Uterus (tissue), 4 donors: ENCODE data around the gene TSKU. TPM values are rescaled to one million over a fixed set of nuclear protein-coding genes. Genes with fewer than 3 reads are reported as not detected.
"Not testable (repeated sequence)": the region's sequence is repeated elsewhere in the genome, so short reads cannot be mapped to it uniquely, and the experiment has no call there.

Source experiments
- DNase-seq, 2 donors: peaks; one replicate each; pipeline ENCODE4 v3.0.0-alpha.2; 2019 to 2020
- H3K27ac ChIP-seq, 2 donors: fragments of 200-600 bp; sonication (generic); 1 replicate in 1 of 2; 2 replicates in 1 of 2; pipeline ENCODE4 v1.5.1; 2016 to 2018
- H3K27me3 ChIP-seq, 2 donors: fragments of 200-600 bp; sonication (generic); one replicate each; pipeline ENCODE4 v1.5.1; 2018 to 2019; ENCODE audit warnings: control low read depth in 1 of 2
- H3K36me3 ChIP-seq, 2 donors: fragments of 200-600 bp; sonication (generic); one replicate each; pipeline ENCODE4 v1.5.1; 2019; ENCODE audit warnings: control low read depth in 1 of 2
- H3K4me1 ChIP-seq, 2 donors: fragments of 200-600 bp; sonication (generic); one replicate each; pipeline ENCODE4 v1.5.1; 2018 to 2019; ENCODE audit warnings: control low read depth in 1 of 2
- H3K4me3 ChIP-seq, 2 donors: fragments of 200-600 bp; sonication (generic); 1 replicate in 1 of 2; 2 replicates in 1 of 2; pipeline ENCODE4 v1.5.1; 2018 to 2019; ENCODE audit warnings: mild to moderate bottlenecking in 1 of 2
- H3K9me3 ChIP-seq, 2 donors: fragments of 200-600 bp; sonication (generic); one replicate each; pipeline ENCODE4 v1.5.1; 2019; ENCODE audit warnings: control low read depth in 1 of 2
- POLR2A ChIP-seq, 2 donors: fragments of 450-650 bp; IDR thresholded peaks; one replicate each; pipeline ENCODE4 v1.6.1; 2016; ENCODE audit warnings: antibody characterized with exemption in 2 of 2, mild to moderate bottlenecking in 1 of 2, moderate library complexity in 1 of 2
- intact Hi-C: fragments of 100-400 bp; cut with DNase I; formaldehyde crosslinking; loops from one replicate; pipeline ENCODE4 v1.15.1; 2023; ENCODE audit warnings: low total_unique reads
- total RNA-seq, 4 donors: library from RNA; depleted of rRNA in 3 of 4; stranded (reverse); fragments of >200 nt in 3 of 4; gene quantifications; one replicate each; pipeline versions ENCODE4 v1.1.0 to v1.2.4, GENCODE V29; 2014 to 2023
- TF ChIP-seq, protein P1 (sequence below), 4 experiments: fragments of 200-600 bp in 2 of 4; fragments of 450-650 bp in 2 of 4; sonication (generic) in 2 of 4; IDR thresholded peaks; one replicate each; pipeline ENCODE4 v1.5.1; 2016 to 2019; ENCODE audit warnings: antibody characterized with exemption in 4 of 4, mild to moderate bottlenecking in 2 of 4, moderate library complexity in 1 of 4
- donor health status: DM: yes; HTN: yes; CAD: no.

TSKU gene
- total RNA-seq, 4 donors from 2014 or later, result 19.4 to 108 (median 27.4) TPM

DNA sequence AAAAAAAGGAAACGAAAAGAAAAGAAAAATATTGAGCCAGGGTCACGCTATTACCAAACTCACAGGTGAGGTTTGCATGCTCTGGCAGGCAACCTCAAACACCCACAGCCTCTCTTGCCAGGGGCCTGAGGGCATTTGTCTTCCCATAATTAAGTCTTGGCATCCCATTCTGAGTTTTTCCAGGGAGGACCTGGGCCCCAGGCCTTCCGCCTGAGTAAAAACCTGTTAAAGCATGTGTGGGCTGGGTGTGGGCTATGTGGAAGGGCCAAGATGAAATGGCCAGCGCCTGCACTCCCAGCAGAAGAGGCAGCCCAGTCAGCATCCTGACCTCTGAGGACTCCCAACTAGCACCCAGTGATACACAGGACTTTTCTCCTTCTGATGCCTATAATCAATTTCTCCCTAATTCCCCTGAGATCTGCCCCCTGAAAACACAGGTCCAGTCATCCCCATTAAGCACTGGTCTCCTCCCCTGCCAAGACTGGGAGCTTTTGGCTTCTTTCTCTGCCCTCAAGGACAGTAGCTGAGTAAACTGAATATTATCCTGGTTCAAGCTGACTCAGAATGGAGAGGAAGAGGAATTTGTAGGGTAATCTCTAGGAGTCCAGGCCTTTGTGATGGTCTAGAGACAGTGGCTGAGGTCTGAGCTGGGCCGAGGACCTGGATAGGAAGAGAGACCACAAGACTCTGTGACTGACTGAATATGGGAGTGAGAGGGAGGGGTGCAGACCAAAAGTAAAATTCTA, 42.0 kb downstream of the TSKU start:
- no peaks in the 10 kb centered on the region for H3K27me3 ChIP-seq
- H3K36me3 ChIP-seq, result no peaks in the 10 kb centered on the region
- no peak for TF ChIP-seq POLR2A (IDR thresholded peaks at IDR 0.05)
- TF ChIP-seq, protein P1, sequence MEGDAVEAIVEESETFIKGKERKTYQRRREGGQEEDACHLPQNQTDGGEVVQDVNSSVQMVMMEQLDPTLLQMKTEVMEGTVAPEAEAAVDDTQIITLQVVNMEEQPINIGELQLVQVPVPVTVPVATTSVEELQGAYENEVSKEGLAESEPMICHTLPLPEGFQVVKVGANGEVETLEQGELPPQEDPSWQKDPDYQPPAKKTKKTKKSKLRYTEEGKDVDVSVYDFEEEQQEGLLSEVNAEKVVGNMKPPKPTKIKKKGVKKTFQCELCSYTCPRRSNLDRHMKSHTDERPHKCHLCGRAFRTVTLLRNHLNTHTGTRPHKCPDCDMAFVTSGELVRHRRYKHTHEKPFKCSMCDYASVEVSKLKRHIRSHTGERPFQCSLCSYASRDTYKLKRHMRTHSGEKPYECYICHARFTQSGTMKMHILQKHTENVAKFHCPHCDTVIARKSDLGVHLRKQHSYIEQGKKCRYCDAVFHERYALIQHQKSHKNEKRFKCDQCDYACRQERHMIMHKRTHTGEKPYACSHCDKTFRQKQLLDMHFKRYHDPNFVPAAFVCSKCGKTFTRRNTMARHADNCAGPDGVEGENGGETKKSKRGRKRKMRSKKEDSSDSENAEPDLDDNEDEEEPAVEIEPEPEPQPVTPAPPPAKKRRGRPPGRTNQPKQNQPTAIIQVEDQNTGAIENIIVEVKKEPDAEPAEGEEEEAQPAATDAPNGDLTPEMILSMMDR (IDR thresholded peaks at IDR 0.05), result no peak
- intact Hi-C loops, result no loop called here
- no peak overlapping the region for H3K27ac ChIP-seq
- no peaks in the 10 kb centered on the region for H3K9me3 ChIP-seq
- no peak for DNase-seq
- no peak overlapping the region for H3K4me3 ChIP-seq
- H3K4me1 ChIP-seq, result no peaks in the 10 kb centered on the region

DNA sequence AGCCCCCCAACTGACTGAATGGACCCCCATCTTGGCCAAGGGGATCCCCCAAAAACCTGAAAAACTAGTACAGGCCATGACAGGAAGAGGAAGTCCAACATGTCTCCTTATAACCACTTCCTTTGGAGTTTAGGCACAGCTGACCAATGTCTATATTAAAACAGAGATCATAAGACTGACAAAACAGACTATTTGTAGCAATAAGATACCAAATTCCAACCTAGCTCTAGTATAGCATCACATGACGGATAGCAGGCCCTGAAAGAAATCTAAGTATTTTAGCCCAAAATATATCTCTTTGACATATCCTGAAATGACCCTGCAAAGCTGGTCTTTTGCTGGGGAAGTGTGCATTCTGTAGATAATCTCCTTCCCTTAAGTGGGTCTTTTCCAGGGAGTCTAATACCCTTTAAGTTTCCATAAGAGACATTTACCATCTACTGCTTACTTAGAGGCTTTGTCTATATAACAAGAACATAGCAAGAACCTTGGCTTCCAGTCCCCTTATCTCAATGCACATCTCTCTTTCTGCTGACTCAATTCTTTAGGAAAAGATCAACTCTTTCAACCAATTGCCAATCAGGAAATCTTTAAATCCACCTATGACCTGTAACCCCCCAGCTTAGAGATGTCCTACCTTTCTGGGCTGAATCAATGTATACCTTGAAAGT, 42.7 kb downstream of the TSKU start:
- H3K9me3 ChIP-seq, result no peaks in the 10 kb centered on the region
- DNase-seq, result no peak
- H3K27ac ChIP-seq, result no peak overlapping the region
- intact Hi-C loops, result no loop called here
- no peak overlapping the region for H3K4me3 ChIP-seq
- no peaks in the 10 kb centered on the region for H3K27me3 ChIP-seq
- no peaks in the 10 kb centered on the region for H3K36me3 ChIP-seq
- H3K4me1 ChIP-seq, result no peaks in the 10 kb centered on the region
- TF ChIP-seq, protein P1 (IDR thresholded peaks at IDR 0.05), result no peak
- TF ChIP-seq POLR2A (IDR thresholded peaks at IDR 0.05), result no peak

DNA sequence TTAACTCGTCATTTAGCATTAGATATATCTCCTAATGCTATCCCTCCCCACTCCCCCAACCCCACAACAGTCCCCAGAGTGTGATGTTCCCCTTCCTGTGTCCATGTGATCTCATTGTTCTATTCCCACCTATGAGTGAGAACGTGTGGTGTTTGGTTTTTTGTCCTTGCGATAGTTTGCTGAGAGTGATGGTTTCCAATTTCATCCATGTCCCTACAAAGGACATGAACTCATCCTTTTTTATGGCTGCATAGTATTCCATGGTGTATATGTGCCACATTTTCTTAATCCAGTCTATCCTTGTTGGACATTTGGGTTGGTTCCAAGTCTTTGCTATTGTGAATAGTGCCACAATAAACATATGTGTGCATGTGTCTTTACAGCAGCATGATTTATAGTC, 43.4 kb downstream of the TSKU start:
- intact Hi-C loops, DNase-seq, H3K36me3 ChIP-seq, H3K4me3 ChIP-seq, H3K9me3 ChIP-seq, H3K27me3 ChIP-seq, H3K27ac ChIP-seq, H3K4me1 ChIP-seq: not testable (repeated sequence)

DNA sequence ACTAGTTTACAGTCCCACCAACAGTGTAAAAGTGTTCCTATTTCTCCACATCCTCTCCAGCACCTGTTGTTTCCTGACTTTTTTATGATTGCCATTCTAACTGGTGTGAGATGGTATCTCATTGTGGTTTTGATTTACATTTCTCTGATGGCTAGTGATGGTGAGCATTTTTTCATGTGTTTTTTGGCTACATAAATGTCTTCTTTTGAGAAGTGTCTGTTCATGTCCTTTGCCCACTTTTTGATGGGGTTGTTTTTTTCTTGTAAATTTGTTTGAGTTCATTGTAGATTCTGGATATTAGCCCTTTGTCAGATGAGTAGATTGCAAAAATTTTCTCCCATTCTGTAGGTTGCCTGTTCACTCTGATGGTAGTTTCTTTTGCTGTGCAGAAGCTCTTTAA, 43.8 kb downstream of the TSKU start:
- not testable (repeated sequence) for H3K9me3 ChIP-seq, H3K36me3 ChIP-seq

DNA sequence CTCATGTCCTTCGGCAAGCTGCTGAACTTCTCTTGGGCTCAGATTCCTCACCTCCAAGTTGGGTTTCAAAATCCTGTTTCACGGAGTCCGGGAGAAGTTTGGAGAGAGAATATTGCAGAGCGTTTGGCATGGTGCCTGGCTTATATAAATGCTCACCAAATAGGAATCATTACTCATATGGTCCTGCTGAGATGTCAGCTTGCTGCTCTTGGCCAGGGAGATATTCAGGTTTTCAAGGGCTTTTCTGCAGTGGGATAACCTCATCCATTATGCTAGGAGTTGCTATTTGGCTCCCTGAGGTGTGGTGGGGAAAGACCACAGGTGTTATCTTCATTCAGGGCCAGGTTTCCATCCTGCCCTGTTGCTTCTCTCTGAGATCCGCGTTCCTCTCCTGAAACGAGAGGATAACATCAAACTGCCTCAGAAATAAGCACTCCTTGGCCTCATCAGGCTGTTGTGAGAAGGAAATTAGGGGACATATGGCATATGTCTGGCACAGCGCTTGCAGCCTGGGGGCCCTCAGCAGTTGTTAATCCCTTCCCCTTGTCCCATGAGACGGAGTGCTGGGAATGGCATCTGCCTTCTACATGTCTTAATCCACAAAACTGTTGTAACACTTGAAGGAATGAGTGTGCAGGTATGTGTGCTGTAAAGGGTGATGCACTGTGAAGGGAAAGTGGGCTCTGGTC, 47.6 kb downstream of the TSKU start:
- intact Hi-C loops, result no loop called here
- H3K27me3 ChIP-seq, result no peaks in the 10 kb centered on the region
- H3K36me3 ChIP-seq, result no peaks in the 10 kb centered on the region
- TF ChIP-seq, protein P1 (IDR thresholded peaks at IDR 0.05), result no peak
- TF ChIP-seq POLR2A (IDR thresholded peaks at IDR 0.05), result no peak
- no peak overlapping the region for H3K27ac ChIP-seq
- no peaks in the 10 kb centered on the region for H3K9me3 ChIP-seq
- no peaks in the 10 kb centered on the region for H3K4me1 ChIP-seq
- no peak for DNase-seq
- H3K4me3 ChIP-seq, result no peak overlapping the region

More for the DNA sequence above, 43.8 kb downstream of the TSKU start:
- H3K4me3 ChIP-seq, H3K27me3 ChIP-seq, intact Hi-C loops, DNase-seq, H3K4me1 ChIP-seq, H3K27ac ChIP-seq: not testable (repeated sequence)
